Activated naive CD4-positive, alpha-beta T cell treated with anti-CD3 and anti-CD28 coated beads for 36 hours (primary cell): ENCODE measurements around the gene TMEM98. TPM values are rescaled to one million over a fixed set of nuclear protein-coding genes. Genes with fewer than 3 reads are reported as not detected.
"Not testable (repeated sequence)": the region's sequence is repeated elsewhere in the genome, so short reads cannot be mapped to it uniquely, and the experiment has no call there.

Source experiments
- CTCF ChIA-PET: fragments of 350-600 bp; sonication (Branson Sonifier 250); formaldehyde crosslinking; loops from one replicate; lab custom pipeline; 2021; ENCODE audit warnings: antibody characterized with exemption; lab: Charles Lee
- DNase-seq: peaks from one replicate; pipeline ENCODE4 v3.0.0-alpha.2; 2020
- H3K27ac Mint-ChIP-seq: one replicate; pipeline ENCODE4 v1.8.0; 2021; ENCODE audit warnings: mild to moderate bottlenecking, mixed read lengths
- H3K27me3 Mint-ChIP-seq: one replicate; pipeline ENCODE4 v1.8.0; 2021; ENCODE audit warnings: low read depth, mixed read lengths
- H3K36me3 Mint-ChIP-seq: one replicate; pipeline ENCODE4 v1.8.0; 2021; ENCODE audit warnings: low read depth, mixed read lengths
- H3K4me1 Mint-ChIP-seq: one replicate; pipeline ENCODE4 v1.8.0; 2021; ENCODE audit warnings: low read depth, mixed read lengths
- H3K4me3 Mint-ChIP-seq: one replicate; pipeline ENCODE4 v1.8.0; 2021; ENCODE audit warnings: mild to moderate bottlenecking, moderate library complexity, mixed read lengths
- H3K9me3 Mint-ChIP-seq: one replicate; pipeline ENCODE4 v1.8.0; 2021; ENCODE audit warnings: mixed read lengths
- intact Hi-C: fragments of 100-400 bp; cut with micrococcal nuclease; formaldehyde crosslinking; loops from one replicate; pipeline ENCODE4 v1.15.1; 2023
- total RNA-seq, 2 experiments: library from RNA; stranded (reverse); gene quantifications; one replicate each; pipeline ENCODE4 v1.2.3, GENCODE V29; 2021

The TMEM98 gene
- total RNA-seq, 2 experiments from 2014 or later: not detected

- no peak overlapping the region for H3K4me3 Mint-ChIP-seq
- no peaks in the 10 kb centered on the region for H3K36me3 Mint-ChIP-seq
- CTCF ChIA-PET: no interaction called here
- no peaks in the 10 kb centered on the region for H3K4me1 Mint-ChIP-seq
- no peaks in the 10 kb centered on the region for H3K27me3 Mint-ChIP-seq
- no peak for DNase-seq
- no peaks in the 10 kb centered on the region for H3K9me3 Mint-ChIP-seq
- no peak overlapping the region for H3K27ac Mint-ChIP-seq
- intact Hi-C loops: no loop called here
Observed at GRCh38 chr17:32917842-32918241, 10.1 kb upstream of the TMEM98 start.

GRCh38 chr17:32919876-32920275 is 8.1 kb upstream of the TMEM98 start:
- DNase-seq, H3K9me3 Mint-ChIP-seq, H3K4me1 Mint-ChIP-seq, H3K4me3 Mint-ChIP-seq, intact Hi-C loops, H3K27me3 Mint-ChIP-seq, H3K36me3 Mint-ChIP-seq, H3K27ac Mint-ChIP-seq: not testable (repeated sequence)
- CTCF ChIA-PET: interaction anchor here (1.0 to 1.2 kb wide), 2 partner anchors 12 to 78 kb away, joined by 3 read pairs; no protein-coding TSS in a partner anchor

- CTCF ChIA-PET: interaction anchor here (1.0 to 1.2 kb wide), 2 partner anchors 13 to 78 kb away, joined by 3 read pairs; no protein-coding TSS in a partner anchor
- Mint-ChIP-seq H3K4me1 (no peaks in the 10 kb centered on the region), H3K27ac (no peak overlapping the region), H3K9me3 (no peaks in the 10 kb centered on the region), H3K27me3 (no peaks in the 10 kb centered on the region), H3K4me3 (no peak overlapping the region), H3K36me3 (no peaks in the 10 kb centered on the region)
- intact Hi-C loops: no loop called here
- DNase-seq: no peak
Observed at GRCh38 chr17:32920293-32920692, 7.7 kb upstream of the TMEM98 start.

- no peaks in the 10 kb centered on the region for H3K36me3 Mint-ChIP-seq
- DNase-seq: no peak
- H3K4me1 Mint-ChIP-seq: no peaks in the 10 kb centered on the region
- no peak overlapping the region for H3K4me3 Mint-ChIP-seq
- intact Hi-C loops: no loop called here
- no peaks in the 10 kb centered on the region for H3K9me3 Mint-ChIP-seq
- peaks cover under 1% of the 10 kb centered on the region for H3K27me3 Mint-ChIP-seq
- CTCF ChIA-PET: no interaction called here
- no peak overlapping the region for H3K27ac Mint-ChIP-seq
Observed at GRCh38 chr17:32921017-32921416, 6.9 kb upstream of the TMEM98 start.

GRCh38 chr17:32923905-32924304 is 4.0 kb upstream of the TMEM98 start:
- H3K36me3 Mint-ChIP-seq, H3K4me3 Mint-ChIP-seq, DNase-seq, H3K27ac Mint-ChIP-seq, intact Hi-C loops, H3K4me1 Mint-ChIP-seq, H3K9me3 Mint-ChIP-seq: not testable (repeated sequence)
- CTCF ChIA-PET: interaction anchor here (0.7 kb wide), 1 partner anchor 924 kb away, joined by 3 read pairs; no protein-coding TSS in a partner anchor
- peaks cover 12% of the 10 kb centered on the region for H3K27me3 Mint-ChIP-seq

GRCh38 chr17:32926183-32926582 is 1.8 kb upstream of the TMEM98 start:
- intact Hi-C loops: no loop called here
- CTCF ChIA-PET: no interaction called here
- H3K9me3 Mint-ChIP-seq: no peaks in the 10 kb centered on the region
- H3K27ac Mint-ChIP-seq: no peak overlapping the region
- DNase-seq: no peak
- peaks cover 15% of the 10 kb centered on the region for H3K27me3 Mint-ChIP-seq
- no peaks in the 10 kb centered on the region for H3K36me3 Mint-ChIP-seq
- no peak overlapping the region for H3K4me3 Mint-ChIP-seq
- H3K4me1 Mint-ChIP-seq: no peaks in the 10 kb centered on the region

GRCh38 chr17:32926789-32927188 is 1.2 kb upstream of the TMEM98 start:
- H3K9me3 Mint-ChIP-seq, H3K36me3 Mint-ChIP-seq, H3K4me1 Mint-ChIP-seq, intact Hi-C loops, H3K27ac Mint-ChIP-seq, H3K4me3 Mint-ChIP-seq, DNase-seq, CTCF ChIA-PET: not testable (repeated sequence)
- H3K27me3 Mint-ChIP-seq: peaks cover 19% of the 10 kb centered on the region

GRCh38 chr17:32927201-32927723 is 691 bp upstream of the TMEM98 start:
- DNase-seq: no peak
- Mint-ChIP-seq H3K4me1 (no peaks in the 10 kb centered on the region), H3K27ac (no peak overlapping the region), H3K9me3 (no peaks in the 10 kb centered on the region), H3K36me3 (no peaks in the 10 kb centered on the region), H3K4me3 (peak overlapping the region; percentile 57), H3K27me3 (peaks cover 20% of the 10 kb centered on the region)
- CTCF ChIA-PET: no interaction called here
- intact Hi-C loops: no loop called here

GRCh38 chr17:32928586-32929535 is 908 bp downstream of the TMEM98 start:
- Mint-ChIP-seq H3K9me3 (no peaks in the 10 kb centered on the region), H3K4me1 (no peaks in the 10 kb centered on the region), H3K4me3 (no peak overlapping the region), H3K27ac (no peak overlapping the region), H3K27me3 (peaks cover 23% of the 10 kb centered on the region), H3K36me3 (no peaks in the 10 kb centered on the region)
- intact Hi-C loops: no loop called here
- CTCF ChIA-PET: interaction anchor here (0.8 to 1.3 kb wide), 4 partner anchors 15 to 445 kb away, joined by 3 read pairs; no protein-coding TSS in a partner anchor
- no peak for DNase-seq

GRCh38 chr17:32929588-32929987 is 1.6 kb downstream of the TMEM98 start:
- Mint-ChIP-seq H3K4me3 (no peak overlapping the region), H3K4me1 (no peaks in the 10 kb centered on the region), H3K27me3 (peaks cover 27% of the 10 kb centered on the region), H3K27ac (no peak overlapping the region), H3K9me3 (no peaks in the 10 kb centered on the region), H3K36me3 (no peaks in the 10 kb centered on the region)
- CTCF ChIA-PET: interaction anchor here (1.2 to 1.3 kb wide), 2 partner anchors 15 to 147 kb away, joined by 3 read pairs; no protein-coding TSS in a partner anchor
- intact Hi-C loops: no loop called here
- DNase-seq: no peak

- CTCF ChIA-PET: interaction anchor here (1.6 kb wide), 1 partner anchor 11 kb away, joined by 7 read pairs; no protein-coding TSS in a partner anchor
- intact Hi-C loops: loop anchor here (10.0 kb wide), 1 partner anchor 276 kb away; no protein-coding TSS in a partner anchor
Observed at GRCh38 chr17:32930512-32930911, 2.6 kb downstream of the TMEM98 start.

GRCh38 chr17:32931686-32932085 is 3.7 kb downstream of the TMEM98 start:
- H3K27me3 Mint-ChIP-seq: peaks cover 23% of the 10 kb centered on the region
- H3K36me3 Mint-ChIP-seq: no peaks in the 10 kb centered on the region
- CTCF ChIA-PET: interaction anchor here (0.6 to 1.6 kb wide), 2 partner anchors 10 to 24 kb away, joined by 3 to 7 read pairs; no protein-coding TSS in a partner anchor
- no peak for DNase-seq
- intact Hi-C loops: loop anchor here (10.0 kb wide), 1 partner anchor 277 kb away; no protein-coding TSS in a partner anchor
- H3K27ac Mint-ChIP-seq: no peak overlapping the region
- H3K4me1 Mint-ChIP-seq: no peaks in the 10 kb centered on the region
- no peaks in the 10 kb centered on the region for H3K9me3 Mint-ChIP-seq
- no peak overlapping the region for H3K4me3 Mint-ChIP-seq

More at GRCh38 chr17:32930512-32930911, 2.6 kb downstream of the TMEM98 start:
- Mint-ChIP-seq H3K4me1 (no peaks in the 10 kb centered on the region), H3K36me3 (no peaks in the 10 kb centered on the region), H3K27ac (no peak overlapping the region), H3K27me3 (peaks cover 27% of the 10 kb centered on the region), H3K4me3 (no peak overlapping the region), H3K9me3 (no peaks in the 10 kb centered on the region)
- DNase-seq: no peak
